ENCODE measurements around the gene KCNQ1. TPM values are rescaled to one million over a fixed set of nuclear protein-coding genes. Genes with fewer than 3 reads are reported as not detected.

The KCNQ1 gene
- total RNA-seq, 1 donor from 2014 or later, result 6.4 TPM

GRCh38 chr11:2649400-2649799, 204.6 kb downstream of the KCNQ1 start:
- DNase-seq, result no peak
- no peaks in the 10 kb centered on the region for H3K4me1 Mint-ChIP-seq
- peaks cover 26% of the 10 kb centered on the region for H3K9me3 Mint-ChIP-seq
- no peak overlapping the region for H3K4me3 Mint-ChIP-seq
- intact Hi-C loops (cut with micrococcal nuclease), result no loop called here
- H3K27me3 Mint-ChIP-seq, result no peaks in the 10 kb centered on the region
- no peak overlapping the region for H3K27ac Mint-ChIP-seq
- H3K36me3 Mint-ChIP-seq (ENCODE audit: low read depth), result peaks cover 14% of the 10 kb centered on the region

- no peak overlapping the region for H3K27ac Mint-ChIP-seq
- no peaks in the 10 kb centered on the region for H3K27me3 Mint-ChIP-seq
- no peak for DNase-seq
- intact Hi-C loops (cut with micrococcal nuclease), result no loop called here
- H3K9me3 Mint-ChIP-seq, result peaks cover 23% of the 10 kb centered on the region
- H3K36me3 Mint-ChIP-seq (ENCODE audit: low read depth), result peaks cover 14% of the 10 kb centered on the region
- no peak overlapping the region for H3K4me3 Mint-ChIP-seq
- no peaks in the 10 kb centered on the region for H3K4me1 Mint-ChIP-seq
Observed at GRCh38 chr11:2649848-2650247, 205.0 kb downstream of the KCNQ1 start.

GRCh38 chr11:2650343-2650867, 205.6 kb downstream of the KCNQ1 start:
- Mint-ChIP-seq H3K27me3 (no peaks in the 10 kb centered on the region), H3K36me3 (ENCODE audit: low read depth) (peaks cover 14% of the 10 kb centered on the region), H3K4me3 (no peak overlapping the region), H3K27ac (no peak overlapping the region), H3K4me1 (no peaks in the 10 kb centered on the region), H3K9me3 (peaks cover 23% of the 10 kb centered on the region)
- intact Hi-C loops (cut with micrococcal nuclease), result no loop called here
- no peak for DNase-seq

- H3K4me1 Mint-ChIP-seq, result no peaks in the 10 kb centered on the region
- intact Hi-C loops (cut with micrococcal nuclease), result no loop called here
- no peaks in the 10 kb centered on the region for H3K27me3 Mint-ChIP-seq
- H3K27ac Mint-ChIP-seq, result no peak overlapping the region
- H3K4me3 Mint-ChIP-seq, result no peak overlapping the region
- peaks cover 23% of the 10 kb centered on the region for H3K9me3 Mint-ChIP-seq
- peaks cover 14% of the 10 kb centered on the region for H3K36me3 Mint-ChIP-seq (ENCODE audit: low read depth)
- no peak for DNase-seq
Observed at GRCh38 chr11:2651054-2651617, 206.3 kb downstream of the KCNQ1 start.

GRCh38 chr11:2651826-2652271, 207.0 kb downstream of the KCNQ1 start:
- DNase-seq, result no peak
- no peaks in the 10 kb centered on the region for H3K27me3 Mint-ChIP-seq
- intact Hi-C loops (cut with micrococcal nuclease), result no loop called here

GRCh38 chr11:2652333-2653197, 207.8 kb downstream of the KCNQ1 start:
- Mint-ChIP-seq H3K9me3 (peaks cover 19% of the 10 kb centered on the region), H3K36me3 (ENCODE audit: low read depth) (peaks cover 12% of the 10 kb centered on the region), H3K27ac (no peak overlapping the region), H3K4me3 (no peak overlapping the region), H3K27me3 (no peaks in the 10 kb centered on the region), H3K4me1 (no peaks in the 10 kb centered on the region)
- no peak for DNase-seq
- intact Hi-C loops (cut with micrococcal nuclease), result no loop called here

More at GRCh38 chr11:2651826-2652271, 207.0 kb downstream of the KCNQ1 start:
- Mint-ChIP-seq H3K4me3 (no peak overlapping the region), H3K9me3 (peaks cover 23% of the 10 kb centered on the region), H3K27ac (no peak overlapping the region), H3K36me3 (ENCODE audit: low read depth) (peaks cover 14% of the 10 kb centered on the region), H3K4me1 (no peaks in the 10 kb centered on the region)

- Mint-ChIP-seq H3K4me3 (no peak overlapping the region), H3K4me1 (no peaks in the 10 kb centered on the region), H3K27ac (no peak overlapping the region), H3K36me3 (ENCODE audit: low read depth) (peaks cover 12% of the 10 kb centered on the region), H3K9me3 (peaks cover 19% of the 10 kb centered on the region), H3K27me3 (no peaks in the 10 kb centered on the region)
- intact Hi-C loops (cut with micrococcal nuclease), result no loop called here
- no peak for DNase-seq
Observed at GRCh38 chr11:2653198-2653551, 208.4 kb downstream of the KCNQ1 start.

GRCh38 chr11:2653930-2654739, 209.3 kb downstream of the KCNQ1 start:
- H3K4me3 Mint-ChIP-seq, result no peak overlapping the region
- intact Hi-C loops (cut with micrococcal nuclease), result no loop called here
- no peak overlapping the region for H3K27ac Mint-ChIP-seq
- no peak for DNase-seq
- H3K36me3 Mint-ChIP-seq (ENCODE audit: low read depth), result peaks cover 11% of the 10 kb centered on the region
- peaks cover 22% of the 10 kb centered on the region for H3K9me3 Mint-ChIP-seq
- no peaks in the 10 kb centered on the region for H3K27me3 Mint-ChIP-seq
- H3K4me1 Mint-ChIP-seq, result no peaks in the 10 kb centered on the region

GRCh38 chr11:2655016-2655719, 210.4 kb downstream of the KCNQ1 start:
- Mint-ChIP-seq H3K9me3 (peaks cover 12% of the 10 kb centered on the region), H3K27ac (no peak overlapping the region), H3K36me3 (ENCODE audit: low read depth) (peaks cover 7% of the 10 kb centered on the region), H3K4me1 (no peaks in the 10 kb centered on the region), H3K4me3 (no peak overlapping the region), H3K27me3 (no peaks in the 10 kb centered on the region)
- no peak for DNase-seq
- intact Hi-C loops (cut with micrococcal nuclease), result no loop called here

GRCh38 chr11:2655834-2656622, 211.2 kb downstream of the KCNQ1 start:
- no peak for DNase-seq
- peaks cover 8% of the 10 kb centered on the region for H3K36me3 Mint-ChIP-seq (ENCODE audit: low read depth)
- H3K4me1 Mint-ChIP-seq, result no peaks in the 10 kb centered on the region
- peaks cover 12% of the 10 kb centered on the region for H3K9me3 Mint-ChIP-seq
- no peak overlapping the region for H3K27ac Mint-ChIP-seq
- H3K27me3 Mint-ChIP-seq, result no peaks in the 10 kb centered on the region
- intact Hi-C loops (cut with micrococcal nuclease), result no loop called here
- no peak overlapping the region for H3K4me3 Mint-ChIP-seq

GRCh38 chr11:2656859-2657258, 212.1 kb downstream of the KCNQ1 start:
- Mint-ChIP-seq H3K27me3 (no peaks in the 10 kb centered on the region), H3K4me3 (no peak overlapping the region), H3K9me3 (peaks cover 14% of the 10 kb centered on the region), H3K27ac (no peak overlapping the region), H3K4me1 (no peaks in the 10 kb centered on the region), H3K36me3 (ENCODE audit: low read depth) (peaks cover 13% of the 10 kb centered on the region)
- DNase-seq, result no peak
- intact Hi-C loops (cut with micrococcal nuclease), result no loop called here

GRCh38 chr11:2657697-2658284, 213.0 kb downstream of the KCNQ1 start:
- H3K27me3 Mint-ChIP-seq, result no peaks in the 10 kb centered on the region
- DNase-seq, result no peak
- no peak overlapping the region for H3K4me3 Mint-ChIP-seq
- no peak overlapping the region for H3K27ac Mint-ChIP-seq
- peaks cover 14% of the 10 kb centered on the region for H3K9me3 Mint-ChIP-seq
- H3K36me3 Mint-ChIP-seq (ENCODE audit: low read depth), result peaks cover 15% of the 10 kb centered on the region
- intact Hi-C loops (cut with micrococcal nuclease), result no loop called here
- H3K4me1 Mint-ChIP-seq, result no peaks in the 10 kb centered on the region
